Measurements from ENCODE around the gene KCTD21.

DNA sequence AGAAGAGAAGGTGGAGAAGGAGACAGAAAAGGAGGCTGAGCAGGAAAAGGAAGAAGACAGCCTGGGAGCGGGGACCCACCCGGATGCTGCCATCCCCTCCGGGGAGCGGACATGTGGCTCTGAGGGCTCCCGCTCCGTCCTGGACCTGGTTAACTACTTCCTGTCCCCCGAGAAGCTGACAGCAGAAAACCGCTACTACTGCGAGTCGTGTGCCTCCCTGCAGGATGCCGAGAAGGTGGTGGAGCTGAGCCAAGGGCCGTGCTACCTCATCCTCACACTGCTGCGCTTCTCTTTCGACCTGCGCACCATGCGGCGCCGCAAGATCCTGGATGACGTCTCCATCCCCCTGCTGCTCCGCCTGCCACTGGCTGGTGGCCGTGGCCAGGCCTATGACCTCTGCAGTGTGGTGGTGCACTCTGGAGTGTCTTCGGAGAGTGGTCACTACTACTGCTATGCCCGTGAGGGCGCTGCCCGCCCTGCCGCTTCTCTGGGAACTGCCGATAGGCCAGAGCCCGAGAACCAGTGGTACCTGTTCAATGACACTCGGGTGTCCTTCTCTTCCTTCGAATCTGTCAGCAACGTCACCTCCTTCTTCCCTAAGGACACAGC is 21.7 kb upstream of the KCTD21 start:
- TF ChIP-seq ZNF274 (IDR thresholded peaks at IDR 0.05; ENCODE audit: low read depth, low read length) (no peak), YY1 (IDR thresholded peaks at IDR 0.05; ENCODE audit: insufficient read depth, insufficient read length) (no peak)
